ENCODE data around the gene LYPD6B. TPM values are rescaled to one million over a fixed set of nuclear protein-coding genes. Genes with fewer than 3 reads are reported as not detected.

LYPD6B gene
- total and polyA plus RNA-seq, 2 experiments from 2014 or later = 16.8 to 26.0 TPM

DNA sequence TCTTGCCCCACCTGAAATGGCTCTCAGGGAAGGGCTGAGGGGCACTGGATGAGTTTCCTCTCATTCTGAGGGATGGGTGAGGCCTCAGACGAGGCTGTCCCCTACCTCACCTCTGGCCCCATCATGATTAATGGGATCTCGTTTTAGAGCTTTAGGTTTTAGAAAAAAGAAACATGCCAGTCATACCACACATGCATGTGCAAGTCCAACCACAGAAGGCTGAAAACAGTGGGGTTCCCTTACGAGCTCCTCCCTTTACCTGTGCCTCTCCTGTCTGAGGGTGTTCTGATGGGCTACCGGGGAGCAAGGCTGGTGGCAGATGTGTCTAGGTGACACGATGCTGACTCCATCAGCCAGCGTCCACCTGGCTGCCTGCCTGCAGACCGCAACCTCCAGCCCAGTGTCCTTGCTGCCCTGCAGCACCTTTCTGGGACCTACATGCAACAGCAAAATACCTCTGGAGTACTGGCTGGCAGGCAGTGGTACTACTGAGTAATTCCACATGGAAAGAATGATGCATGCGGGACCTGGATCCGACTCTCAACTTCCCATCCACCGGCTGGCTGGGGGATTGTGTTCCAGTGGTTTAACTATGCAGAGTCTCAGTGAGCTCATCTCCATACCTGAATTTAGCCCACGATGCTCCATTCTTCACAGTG, 9.1 kb upstream of the LYPD6B start:
- Histone ChIP-seq H3K9me2 (replicated peaks; ENCODE audit: insufficient read depth) (no peaks in the 10 kb centered on the region), H3K4me3 (no peak overlapping the region), H3K9me3 (ENCODE audit: low read depth) (no peaks in the 10 kb centered on the region), H3K4me1 (ENCODE audit: insufficient read depth) (no peaks in the 10 kb centered on the region), H3K36me3 (replicated peaks; ENCODE audit: insufficient read depth, low read depth) (no peaks in the 10 kb centered on the region), H3K79me2 (no peaks in the 10 kb centered on the region), H3K4me2 (no peak overlapping the region), H3K27me3 (peaks cover 8% of the 10 kb centered on the region), H3K27ac (no peak overlapping the region), H2AFZ (no peak overlapping the region), H4K20me1 (ENCODE audit: insufficient read depth, poor library complexity, severe bottlenecking) (no peaks in the 10 kb centered on the region)
- no peak for DNase-seq (ENCODE audit: low spot score)
- TF ChIP-seq EZH2phosphoT487 (IDR thresholded peaks at IDR 0.05; ENCODE audit: low read depth, severe bottlenecking, unreplicated experiment) = no peak
- WGBS (ENCODE audit: low lambda C conversion rate, missing lambda C conversion rate) = 80% methylated on average over 11 of the region's 11 CpGs

DNA sequence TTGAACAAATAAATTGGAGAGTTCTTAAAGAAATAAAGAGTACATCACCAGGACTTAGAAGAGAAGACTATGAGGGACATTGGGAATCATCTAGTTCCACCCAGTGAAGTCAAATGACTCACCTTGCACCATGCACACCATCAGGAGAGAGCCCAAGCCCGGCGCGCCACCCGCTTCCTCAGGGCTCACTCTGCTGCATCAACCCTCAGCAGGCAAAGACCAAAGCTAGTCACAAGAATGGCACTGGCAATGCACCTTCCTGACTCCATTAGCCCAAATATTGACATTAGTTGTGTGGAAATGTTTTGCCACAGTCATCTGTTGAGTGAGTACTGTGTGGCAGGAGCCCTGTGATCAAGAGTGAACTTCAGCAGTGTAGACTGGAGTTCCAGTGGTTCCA, 7.1 kb upstream of the LYPD6B start:
- Histone ChIP-seq H3K4me2 (no peak overlapping the region), H3K27ac (no peak overlapping the region), H3K9me3 (ENCODE audit: low read depth) (no peaks in the 10 kb centered on the region), H3K4me1 (ENCODE audit: insufficient read depth) (no peaks in the 10 kb centered on the region), H3K27me3 (peaks cover 12% of the 10 kb centered on the region), H3K79me2 (no peaks in the 10 kb centered on the region), H2AFZ (no peak overlapping the region), H3K9me2 (replicated peaks; ENCODE audit: insufficient read depth) (no peaks in the 10 kb centered on the region), H3K4me3 (no peak overlapping the region), H4K20me1 (ENCODE audit: insufficient read depth, poor library complexity, severe bottlenecking) (no peaks in the 10 kb centered on the region), H3K36me3 (replicated peaks; ENCODE audit: insufficient read depth, low read depth) (no peaks in the 10 kb centered on the region)
- no peak for DNase-seq (ENCODE audit: low spot score)
- TF ChIP-seq EZH2phosphoT487 (IDR thresholded peaks at IDR 0.05; ENCODE audit: low read depth, severe bottlenecking, unreplicated experiment) (no peak), EZH2 (IDR thresholded peaks at IDR 0.05; ENCODE audit: borderline replicate concordance) (no peak)
- TF ChIP-seq, protein P1, sequence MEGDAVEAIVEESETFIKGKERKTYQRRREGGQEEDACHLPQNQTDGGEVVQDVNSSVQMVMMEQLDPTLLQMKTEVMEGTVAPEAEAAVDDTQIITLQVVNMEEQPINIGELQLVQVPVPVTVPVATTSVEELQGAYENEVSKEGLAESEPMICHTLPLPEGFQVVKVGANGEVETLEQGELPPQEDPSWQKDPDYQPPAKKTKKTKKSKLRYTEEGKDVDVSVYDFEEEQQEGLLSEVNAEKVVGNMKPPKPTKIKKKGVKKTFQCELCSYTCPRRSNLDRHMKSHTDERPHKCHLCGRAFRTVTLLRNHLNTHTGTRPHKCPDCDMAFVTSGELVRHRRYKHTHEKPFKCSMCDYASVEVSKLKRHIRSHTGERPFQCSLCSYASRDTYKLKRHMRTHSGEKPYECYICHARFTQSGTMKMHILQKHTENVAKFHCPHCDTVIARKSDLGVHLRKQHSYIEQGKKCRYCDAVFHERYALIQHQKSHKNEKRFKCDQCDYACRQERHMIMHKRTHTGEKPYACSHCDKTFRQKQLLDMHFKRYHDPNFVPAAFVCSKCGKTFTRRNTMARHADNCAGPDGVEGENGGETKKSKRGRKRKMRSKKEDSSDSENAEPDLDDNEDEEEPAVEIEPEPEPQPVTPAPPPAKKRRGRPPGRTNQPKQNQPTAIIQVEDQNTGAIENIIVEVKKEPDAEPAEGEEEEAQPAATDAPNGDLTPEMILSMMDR (IDR thresholded peaks at IDR 0.05; ENCODE audit: poor library complexity) = no peak
- 99% methylated on average over 4 of the region's 4 CpGs for WGBS (ENCODE audit: low lambda C conversion rate, missing lambda C conversion rate)

DNA sequence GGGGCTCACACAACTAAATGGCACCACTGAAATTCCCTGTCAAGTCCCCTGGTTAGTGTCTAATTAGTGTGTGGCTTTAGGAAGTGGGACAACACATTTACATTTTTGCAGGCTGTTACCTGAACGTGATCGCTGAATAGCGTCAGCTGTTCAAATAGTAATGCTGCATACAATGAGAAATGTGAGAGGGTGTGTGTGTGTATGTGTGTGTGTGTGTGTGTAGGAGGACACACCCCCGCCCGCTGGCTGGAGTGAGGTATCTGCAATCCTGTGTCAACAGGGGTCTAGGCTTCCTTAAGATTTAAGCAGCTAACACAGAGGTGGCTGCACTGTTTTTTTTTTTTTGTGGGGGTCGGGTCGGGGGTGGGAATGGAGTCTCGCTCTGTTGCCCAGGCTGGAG, 4.8 kb upstream of the LYPD6B start:
- Histone ChIP-seq H3K9me3 (ENCODE audit: low read depth) (no peaks in the 10 kb centered on the region), H3K27ac (no peak overlapping the region), H3K4me1 (ENCODE audit: insufficient read depth) (no peaks in the 10 kb centered on the region), H4K20me1 (ENCODE audit: insufficient read depth, poor library complexity, severe bottlenecking) (no peaks in the 10 kb centered on the region), H3K79me2 (no peaks in the 10 kb centered on the region), H3K4me3 (no peak overlapping the region), H3K36me3 (replicated peaks; ENCODE audit: insufficient read depth, low read depth) (no peaks in the 10 kb centered on the region), H2AFZ (no peak overlapping the region), H3K4me2 (no peak overlapping the region), H3K9me2 (replicated peaks; ENCODE audit: insufficient read depth) (no peaks in the 10 kb centered on the region), H3K27me3 (peaks cover 12% of the 10 kb centered on the region)
- DNase-seq (ENCODE audit: low spot score) = peak; percentile 62
- TF ChIP-seq, protein P1 (IDR thresholded peaks at IDR 0.05; ENCODE audit: poor library complexity) = no peak
- TF ChIP-seq EZH2phosphoT487 (IDR thresholded peaks at IDR 0.05; ENCODE audit: low read depth, severe bottlenecking, unreplicated experiment) (no peak), EZH2 (IDR thresholded peaks at IDR 0.05; ENCODE audit: borderline replicate concordance) (no peak)
- WGBS (ENCODE audit: low lambda C conversion rate, missing lambda C conversion rate) = 50% methylated on average over 8 of the region's 8 CpGs

DNA sequence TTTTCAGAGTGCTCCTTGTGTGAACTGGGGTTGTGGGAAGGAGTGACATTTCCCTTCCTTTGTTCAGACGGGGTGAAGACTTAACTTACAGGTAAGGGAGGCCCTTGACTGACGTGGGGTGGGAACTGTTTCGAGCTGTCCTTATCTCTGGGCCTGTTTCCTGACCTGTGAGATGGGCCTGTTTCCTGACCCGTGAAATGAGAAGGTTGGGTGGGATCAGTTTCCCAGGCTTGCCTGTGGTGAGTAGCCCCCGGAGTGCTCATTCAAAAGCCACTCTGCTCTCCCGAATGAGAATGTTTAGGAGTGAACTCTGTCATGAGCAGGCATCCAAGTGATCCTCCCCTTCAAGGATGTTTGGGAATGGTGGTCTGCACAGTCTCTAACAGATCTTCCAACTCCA, 4.1 kb upstream of the LYPD6B start:
- no peak overlapping the region for H3K27ac ChIP-seq
- no peaks in the 10 kb centered on the region for H4K20me1 ChIP-seq (ENCODE audit: insufficient read depth, poor library complexity, severe bottlenecking)
- DNase-seq (ENCODE audit: low spot score) = no peak
- H3K4me2 ChIP-seq = no peak overlapping the region
- no peaks in the 10 kb centered on the region for H3K4me1 ChIP-seq (ENCODE audit: insufficient read depth)
- no peaks in the 10 kb centered on the region for H3K9me3 ChIP-seq (ENCODE audit: low read depth)
- no peaks in the 10 kb centered on the region for H3K9me2 ChIP-seq (replicated peaks; ENCODE audit: insufficient read depth)
- no peak overlapping the region for H2AFZ ChIP-seq
- peaks cover 3% of the 10 kb centered on the region for H3K79me2 ChIP-seq
- 70% methylated on average over 6 of the region's 6 CpGs for WGBS (ENCODE audit: low lambda C conversion rate, missing lambda C conversion rate)
- peaks cover 13% of the 10 kb centered on the region for H3K27me3 ChIP-seq
- no peaks in the 10 kb centered on the region for H3K36me3 ChIP-seq (replicated peaks; ENCODE audit: insufficient read depth, low read depth)
- no peak for TF ChIP-seq EZH2 (IDR thresholded peaks at IDR 0.05; ENCODE audit: borderline replicate concordance)
- TF ChIP-seq, protein P1 (IDR thresholded peaks at IDR 0.05; ENCODE audit: poor library complexity) = no peak
- no peak for TF ChIP-seq EZH2phosphoT487 (IDR thresholded peaks at IDR 0.05; ENCODE audit: low read depth, severe bottlenecking, unreplicated experiment)
- no peak overlapping the region for H3K4me3 ChIP-seq

All from hepatocyte (in vitro differentiated cells).